H9 (cell line): ENCODE data around the gene ZFTA. TPM values are rescaled to one million over a fixed set of nuclear protein-coding genes. Genes with fewer than 3 reads are reported as not detected.

Source experiments
- DNase-seq: peaks from one replicate; pipeline ENCODE4 v3.0.0-alpha.2; 2017
- H2AFZ ChIP-seq: one replicate; pipeline ENCODE4 v1.6.1; 2013; ENCODE audit warnings: mild to moderate bottlenecking, low read length, control low read depth, moderate library complexity
- H2AK5ac ChIP-seq: 2 replicates; pipeline ENCODE4 v1.6.1; 2013; ENCODE audit warnings: low read length, control low read depth, mixed read lengths; ENCODE audit not compliant: insufficient read length
- H2BK120ac ChIP-seq: one replicate; pipeline ENCODE4 v1.6.1; 2013; ENCODE audit warnings: low read depth, mild to moderate bottlenecking, low read length, control low read depth, inconsistent platforms; ENCODE audit not compliant: poor library complexity, severe bottlenecking
- H2BK12ac ChIP-seq: 2 replicates; pipeline ENCODE4 v1.6.1; 2013; ENCODE audit warnings: low read length, control low read depth, mixed read lengths, low read depth; ENCODE audit not compliant: insufficient read length
- H2BK15ac ChIP-seq: 2 replicates; pipeline ENCODE4 v1.6.1; 2013; ENCODE audit warnings: low read depth, low read length, control low read depth
- H2BK20ac ChIP-seq: one replicate; pipeline ENCODE4 v1.6.1; 2013; ENCODE audit warnings: low read depth, mild to moderate bottlenecking, low read length, control low read depth, inconsistent platforms; ENCODE audit not compliant: poor library complexity, severe bottlenecking
- H2BK5ac ChIP-seq: 2 replicates; pipeline ENCODE4 v1.6.1; 2013; ENCODE audit warnings: low read length, control low read depth, mixed read lengths; ENCODE audit not compliant: insufficient read length
- H3K14ac ChIP-seq: 2 replicates; pipeline ENCODE4 v1.6.1; 2013; ENCODE audit warnings: low read length, control low read depth; ENCODE audit not compliant: insufficient read depth
- H3K18ac ChIP-seq: 2 replicates; pipeline ENCODE4 v1.6.1; 2013; ENCODE audit warnings: low read depth, mild to moderate bottlenecking, mixed read lengths, low read length, control low read depth; ENCODE audit not compliant: insufficient read length
- H3K23ac ChIP-seq: 2 replicates; pipeline ENCODE4 v1.6.1; 2013; ENCODE audit warnings: low read length, control low read depth, mixed read lengths, low read depth; ENCODE audit not compliant: insufficient read length
- H3K23me2 ChIP-seq: 2 replicates; pipeline ENCODE4 v1.6.1; 2013; ENCODE audit warnings: low read depth, mild to moderate bottlenecking, mixed read lengths, low read length, control low read depth; ENCODE audit not compliant: insufficient read length, poor library complexity, severe bottlenecking
- H3K27ac ChIP-seq: 2 replicates; pipeline ENCODE4 v1.5.1; 2013; ENCODE audit warnings: low read length, control low read depth, mixed read lengths, low read depth; ENCODE audit not compliant: insufficient read length
- H3K27me3 ChIP-seq: 2 replicates; pipeline ENCODE4 v1.6.1; 2013; ENCODE audit warnings: low read length, control low read depth, inconsistent platforms; ENCODE audit not compliant: insufficient read depth
- H3K4ac ChIP-seq: 2 replicates; pipeline ENCODE4 v1.6.1; 2013; ENCODE audit warnings: low read depth, mild to moderate bottlenecking, control low read depth, inconsistent platforms, low read length, moderate library complexity
- H3K4me1 ChIP-seq: 2 replicates; pipeline ENCODE4 v1.6.1; 2013; ENCODE audit warnings: low read length, control low read depth, inconsistent platforms; ENCODE audit not compliant: insufficient read depth
- H3K4me2 ChIP-seq: 2 replicates; pipeline ENCODE4 v1.6.1; 2013; ENCODE audit warnings: low read length, control low read depth, mixed read lengths; ENCODE audit not compliant: insufficient read length, insufficient read depth
- H3K56ac ChIP-seq: 2 replicates; pipeline ENCODE4 v1.6.1; 2013; ENCODE audit warnings: low read depth, mild to moderate bottlenecking, mixed read lengths, low read length, control low read depth; ENCODE audit not compliant: insufficient read length
- H3K79me1 ChIP-seq: 2 replicates; pipeline ENCODE4 v1.6.1; 2013; ENCODE audit warnings: low read depth, mild to moderate bottlenecking, moderate library complexity, low read length, control low read depth, inconsistent platforms; ENCODE audit not compliant: insufficient read depth, poor library complexity, severe bottlenecking
- H3K79me2 ChIP-seq: 2 replicates; pipeline ENCODE4 v1.6.1; 2013; ENCODE audit warnings: low read length, control low read depth, inconsistent platforms; ENCODE audit not compliant: insufficient read depth
- H3K9ac ChIP-seq: 2 replicates; pipeline ENCODE4 v1.6.1; 2013; ENCODE audit warnings: low read length, control low read depth, mixed read lengths; ENCODE audit not compliant: insufficient read length; ENCODE audit errors: extremely low read depth
- H3K9me3 ChIP-seq: one replicate; pipeline ENCODE4 v1.6.1; 2013; ENCODE audit warnings: low read depth, low read length, inconsistent platforms; ENCODE audit not compliant: control insufficient read depth
- H3T11ph ChIP-seq: one replicate; pipeline ENCODE4 v1.6.1; 2013; ENCODE audit warnings: mild to moderate bottlenecking, low read length, control low read depth, inconsistent platforms
- H4K20me1 ChIP-seq: one replicate; pipeline ENCODE4 v1.6.1; 2013; ENCODE audit not compliant: control insufficient read depth, insufficient read length, insufficient read depth
- H4K5ac ChIP-seq: 2 replicates; pipeline ENCODE4 v1.6.1; 2013; ENCODE audit warnings: low read depth, mild to moderate bottlenecking, mixed read lengths, low read length, control low read depth; ENCODE audit not compliant: insufficient read length
- H4K8ac ChIP-seq: replicated peaks from 2 replicates; pipeline ENCODE4 v1.6.1; 2013; ENCODE audit warnings: low read length, control low read depth, mixed read lengths, low read depth; ENCODE audit not compliant: insufficient read length
- H4K91ac ChIP-seq: 2 replicates; pipeline ENCODE4 v1.6.1; 2013; ENCODE audit warnings: low read depth, mild to moderate bottlenecking, moderate library complexity, mixed read lengths, low read length, control low read depth; ENCODE audit not compliant: insufficient read length
- H3K27ac Mint-ChIP-seq, 3 experiments: 2 replicates in 2 of 3; 3 replicates in 1 of 3; pipeline ENCODE4 v1.8.0; 2020 to 2021; ENCODE audit warnings: mixed read lengths in 3 of 3, mild to moderate bottlenecking in 1 of 3, moderate library complexity in 1 of 3
- H3K27me3 Mint-ChIP-seq: 2 replicates; pipeline ENCODE4 v1.8.0; 2021; ENCODE audit warnings: low read depth, mild to moderate bottlenecking, moderate library complexity, mixed read lengths
- H3K36me3 Mint-ChIP-seq, 3 experiments: 2 replicates in 2 of 3; 3 replicates in 1 of 3; pipeline ENCODE4 v1.8.0; 2020 to 2021; ENCODE audit warnings: low read depth in 3 of 3, mixed read lengths in 3 of 3; ENCODE audit not compliant: insufficient read depth in 1 of 3
- H3K4me1 Mint-ChIP-seq, 2 experiments: 2 replicates each; pipeline ENCODE4 v1.8.0; 2020; ENCODE audit warnings: mixed read lengths in 2 of 2
- H3K4me3 Mint-ChIP-seq, 2 experiments: 2 replicates in 1 of 2; 3 replicates in 1 of 2; pipeline ENCODE4 v1.8.0; 2020 to 2021; ENCODE audit warnings: mild to moderate bottlenecking in 2 of 2, mixed read lengths in 2 of 2, moderate library complexity in 1 of 2
- H3K9me3 Mint-ChIP-seq, 2 experiments: 2 replicates in 1 of 2; 3 replicates in 1 of 2; pipeline ENCODE4 v1.8.0; 2020; ENCODE audit warnings: mild to moderate bottlenecking in 2 of 2, mixed read lengths in 2 of 2, moderate library complexity in 1 of 2
- WGBS: extraction: QIAGEN DNeasy Blood & Tissue Kit; methylation state at CpG from one replicate; pipeline ENCODE4 v1.1.7; 2013; ENCODE audit warnings: missing lambda C conversion rate, low lambda C conversion rate, mixed read lengths; ENCODE audit not compliant: insufficient read length; ENCODE audit errors: extremely low coverage; 5-methylcytosine and 5-hydroxymethylcytosine counted together
- total RNA-seq: library from RNA; stranded (reverse); gene quantifications from 2 replicates; pipeline ENCODE4 v1.2.1, GENCODE V29; 2021
- TF ChIP-seq, protein P1 (sequence below): fragments of 200-600 bp; sonication (generic); conservative IDR thresholded peaks from 3 replicates; pipeline ENCODE4 v1.8.0; 2021; ENCODE audit warnings: antibody characterized with exemption, mild to moderate bottlenecking

The ZFTA gene
- total RNA-seq, 1 experiment from 2014 or later, result 48.2 TPM

DNA sequence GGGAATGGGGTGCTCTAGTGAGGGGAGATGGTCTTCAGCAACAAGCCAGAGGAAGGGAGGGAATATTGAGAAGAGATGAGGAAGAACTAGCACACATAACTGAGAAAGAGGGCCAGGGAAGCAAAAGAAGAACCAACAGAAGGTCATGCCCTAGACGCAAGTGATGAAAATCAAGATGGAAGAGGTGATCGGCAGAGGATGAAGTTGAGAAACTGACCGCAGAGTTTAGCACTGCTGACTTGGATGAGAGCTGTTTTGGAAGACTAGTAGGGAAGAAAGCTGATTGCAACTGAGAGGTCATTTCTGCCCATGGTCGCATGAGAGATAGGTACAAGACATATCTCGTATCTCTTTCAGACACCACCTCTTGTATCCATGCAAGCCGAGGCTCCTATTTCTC is 47.6 kb upstream of the ZFTA start:
- TF ChIP-seq, protein P1, sequence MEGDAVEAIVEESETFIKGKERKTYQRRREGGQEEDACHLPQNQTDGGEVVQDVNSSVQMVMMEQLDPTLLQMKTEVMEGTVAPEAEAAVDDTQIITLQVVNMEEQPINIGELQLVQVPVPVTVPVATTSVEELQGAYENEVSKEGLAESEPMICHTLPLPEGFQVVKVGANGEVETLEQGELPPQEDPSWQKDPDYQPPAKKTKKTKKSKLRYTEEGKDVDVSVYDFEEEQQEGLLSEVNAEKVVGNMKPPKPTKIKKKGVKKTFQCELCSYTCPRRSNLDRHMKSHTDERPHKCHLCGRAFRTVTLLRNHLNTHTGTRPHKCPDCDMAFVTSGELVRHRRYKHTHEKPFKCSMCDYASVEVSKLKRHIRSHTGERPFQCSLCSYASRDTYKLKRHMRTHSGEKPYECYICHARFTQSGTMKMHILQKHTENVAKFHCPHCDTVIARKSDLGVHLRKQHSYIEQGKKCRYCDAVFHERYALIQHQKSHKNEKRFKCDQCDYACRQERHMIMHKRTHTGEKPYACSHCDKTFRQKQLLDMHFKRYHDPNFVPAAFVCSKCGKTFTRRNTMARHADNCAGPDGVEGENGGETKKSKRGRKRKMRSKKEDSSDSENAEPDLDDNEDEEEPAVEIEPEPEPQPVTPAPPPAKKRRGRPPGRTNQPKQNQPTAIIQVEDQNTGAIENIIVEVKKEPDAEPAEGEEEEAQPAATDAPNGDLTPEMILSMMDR, result no peak
- DNase-seq, result no peak
- no peak overlapping the region for H2AK5ac ChIP-seq
- Mint-ChIP-seq H3K27ac (peak overlapping the region in 1 of 3 experiments; percentile 53; a peak in 1 of 7 replicates), H3K36me3 (peaks cover 40 to 64% (median 60%) of the 10 kb centered on the region in 3 experiments; a peak in 6 of 7 replicates), H3K9me3 (no peaks in the 10 kb centered on the region), H3K4me1 (peaks cover 33 to 34% of the 10 kb centered on the region in 2 experiments), H3K4me3 (peak overlapping the region in 1 of 2 experiments; percentile 36; a peak in 2 of 5 replicates), H3K27me3 (peaks cover 8% of the 10 kb centered on the region; the same call in 1 of the 2 replicates)
- H3K4me2 ChIP-seq, result no peak overlapping the region
- H4K20me1 ChIP-seq, result peaks cover 3% of the 10 kb centered on the region
- H3K79me2 ChIP-seq, result peaks cover 20% of the 10 kb centered on the region
- H2BK5ac ChIP-seq, result no peak overlapping the region
- H2BK20ac ChIP-seq, result no peak overlapping the region
- H3K4me1 ChIP-seq, result peaks cover 3% of the 10 kb centered on the region; the same call in 1 of the 2 replicates
- WGBS, result no CpG with 5 or more reads among the region's 6 CpGs
- no peak overlapping the region for H3K23ac ChIP-seq
- H3T11ph ChIP-seq, result no peak overlapping the region
- no peak overlapping the region for H3K4ac ChIP-seq
- H2AFZ ChIP-seq, result no peak overlapping the region
- H3K27me3 ChIP-seq, result no peaks in the 10 kb centered on the region
- H3K14ac ChIP-seq, result no peak overlapping the region
- no peak overlapping the region for H2BK15ac ChIP-seq
- H3K9ac ChIP-seq, result no peak overlapping the region
- no peaks in the 10 kb centered on the region for H3K9me3 ChIP-seq
- peaks cover 7% of the 10 kb centered on the region for H3K79me1 ChIP-seq
- no peak overlapping the region for H3K56ac ChIP-seq
- H2BK120ac ChIP-seq, result no peak overlapping the region
- H3K27ac ChIP-seq, result no peak overlapping the region
- no peak overlapping the region for H4K91ac ChIP-seq
- peaks cover 10% of the 10 kb centered on the region for H3K23me2 ChIP-seq
- H4K8ac ChIP-seq, result no peak overlapping the region
- H3K18ac ChIP-seq, result no peak overlapping the region
- H4K5ac ChIP-seq, result no peak overlapping the region
- no peak overlapping the region for H2BK12ac ChIP-seq
